Measurements from ENCODE around the gene ITCH. TPM values are rescaled to one million over a fixed set of nuclear protein-coding genes. Genes with fewer than 3 reads are reported as not detected.
"Not testable (repeated sequence)": the region's sequence is repeated elsewhere in the genome, so short reads cannot be mapped to it uniquely, and the experiment has no call there.

Gene ITCH
- total RNA-seq, 1 donor from 2014 or later, result 30.9 TPM

- no peaks in the 10 kb centered on the region for H3K9me3 ChIP-seq
- H3K27ac ChIP-seq, result no peak overlapping the region
- TF ChIP-seq POLR2AphosphoS5 (IDR thresholded peaks at IDR 0.05; ENCODE audit: insufficient read depth in 1 of 2, low read depth in 1 of 2) (no peak), POLR2A (IDR thresholded peaks at IDR 0.05) (no peak), CTCF (IDR thresholded peaks at IDR 0.05) (no peak)
- no peak overlapping the region for H3K4me3 ChIP-seq
- peaks cover 54% of the 10 kb centered on the region for H3K4me1 ChIP-seq
- no peaks in the 10 kb centered on the region for H3K27me3 ChIP-seq
- H3K36me3 ChIP-seq, result no peaks in the 10 kb centered on the region
- DNase-seq (ENCODE audit: extremely low spot score in 2 of 2), result no peak
- intact Hi-C loops (cut with DNase I), result no loop called here
These were observed 25.6 kb downstream of the ITCH start for GRCh38 chr20:34388678-34389077.

- no peak overlapping the region for H3K27ac ChIP-seq
- H3K4me1 ChIP-seq, result peaks cover 54% of the 10 kb centered on the region
- intact Hi-C loops (cut with DNase I), result no loop called here
- no peaks in the 10 kb centered on the region for H3K9me3 ChIP-seq
- no peaks in the 10 kb centered on the region for H3K27me3 ChIP-seq
- no peak overlapping the region for H3K4me3 ChIP-seq
- DNase-seq (ENCODE audit: extremely low spot score in 2 of 2), result no peak
- no peak for TF ChIP-seq CTCF (IDR thresholded peaks at IDR 0.05)
- no peak for TF ChIP-seq POLR2A (IDR thresholded peaks at IDR 0.05)
- TF ChIP-seq POLR2AphosphoS5 (IDR thresholded peaks at IDR 0.05; ENCODE audit: insufficient read depth in 1 of 2, low read depth in 1 of 2), result no peak
- peaks cover 0 to 3% of the 10 kb centered on the region in 2 donors for H3K36me3 ChIP-seq
These were observed 26.3 kb downstream of the ITCH start for GRCh38 chr20:34389206-34389953.

- Histone ChIP-seq H3K27ac (no peak overlapping the region), H3K4me1 (peaks cover 49% of the 10 kb centered on the region)
- intact Hi-C loops (cut with DNase I), result no loop called here
These were observed 27.0 kb downstream of the ITCH start for GRCh38 chr20:34389954-34390555.

GRCh38 chr20:34396408-34396807, 33.3 kb downstream of the ITCH start:
- intact Hi-C loops (cut with DNase I), result no loop called here
- TF ChIP-seq POLR2A (IDR thresholded peaks at IDR 0.05), result no peak

More at GRCh38 chr20:34389954-34390555, 27.0 kb downstream of the ITCH start:
- no peaks in the 10 kb centered on the region for H3K9me3 ChIP-seq
- H3K27me3 ChIP-seq, result no peaks in the 10 kb centered on the region
- H3K4me3 ChIP-seq, result no peak overlapping the region
- TF ChIP-seq POLR2A (IDR thresholded peaks at IDR 0.05) (no peak), POLR2AphosphoS5 (IDR thresholded peaks at IDR 0.05; ENCODE audit: insufficient read depth in 1 of 2, low read depth in 1 of 2) (no peak), CTCF (IDR thresholded peaks at IDR 0.05) (no peak)
- DNase-seq (ENCODE audit: extremely low spot score in 2 of 2), result no peak
- H3K36me3 ChIP-seq, result peaks cover 0 to 10% of the 10 kb centered on the region in 2 donors

GRCh38 chr20:34397096-34397495, 34.0 kb downstream of the ITCH start:
- Histone ChIP-seq H3K4me3 (no peak overlapping the region), H3K36me3 (peaks cover 0 to 17% of the 10 kb centered on the region in 2 donors), H3K9me3 (no peaks in the 10 kb centered on the region), H3K4me1 (peaks cover 13% of the 10 kb centered on the region), H3K27ac (no peak overlapping the region), H3K27me3 (no peaks in the 10 kb centered on the region)
- no peak for DNase-seq (ENCODE audit: extremely low spot score in 2 of 2)
- intact Hi-C loops (cut with DNase I), result no loop called here
- TF ChIP-seq POLR2AphosphoS5 (IDR thresholded peaks at IDR 0.05; ENCODE audit: insufficient read depth in 1 of 2, low read depth in 1 of 2) (no peak), POLR2A (IDR thresholded peaks at IDR 0.05) (no peak), CTCF (IDR thresholded peaks at IDR 0.05) (no peak)

More at GRCh38 chr20:34396408-34396807, 33.3 kb downstream of the ITCH start:
- DNase-seq (ENCODE audit: extremely low spot score in 2 of 2), result no peak
- Histone ChIP-seq H3K27me3 (no peaks in the 10 kb centered on the region), H3K27ac (no peak overlapping the region), H3K36me3 (peaks cover 0 to 17% of the 10 kb centered on the region in 2 donors), H3K9me3 (no peaks in the 10 kb centered on the region), H3K4me3 (no peak overlapping the region), H3K4me1 (peaks cover 7% of the 10 kb centered on the region)

- H3K4me1 ChIP-seq, result peaks cover 30% of the 10 kb centered on the region
- intact Hi-C loops (cut with DNase I); H3K27ac ChIP-seq; H3K9me3 ChIP-seq; H3K27me3 ChIP-seq; H3K4me3 ChIP-seq; H3K36me3 ChIP-seq; DNase-seq (ENCODE audit: extremely low spot score in 2 of 2): not testable (repeated sequence)
These were observed 37.7 kb downstream of the ITCH start for GRCh38 chr20:34400776-34401175.
